Lung (tissue), 12 donors: ENCODE data around the gene PPP1R36. TPM values are rescaled to one million over a fixed set of nuclear protein-coding genes. Genes with fewer than 3 reads are reported as not detected.

Experiments used
- ATAC-seq: fragments of 200-7000 bp; cut with Tn5 transposase; one replicate; pipeline ENCODE4 v1.9.1; 2020; ENCODE audit warnings: moderate number of reproducible peaks; ENCODE audit not compliant: insufficient read depth, low FRiP score
- DNase-seq, 3 donors: peaks; one replicate each; pipeline ENCODE4 v3.0.0-alpha.2; 2013 to 2017
- H3K27ac ChIP-seq, 2 donors: one replicate each; pipeline ENCODE4 v1.5.1; 2013; ENCODE audit warnings: mild to moderate bottlenecking in 2 of 2, moderate library complexity in 2 of 2, control low read depth in 1 of 2, inconsistent platforms in 1 of 2, low read depth in 1 of 2, low read length in 1 of 2
- H3K27me3 ChIP-seq, 3 donors: one replicate each; pipeline ENCODE4 v1.5.1; 2013; ENCODE audit warnings: low read length in 2 of 3; ENCODE audit not compliant: control insufficient read depth in 3 of 3, insufficient read depth in 3 of 3
- H3K36me3 ChIP-seq, 4 donors: one replicate each; pipeline ENCODE4 v1.5.1; 2013; ENCODE audit warnings: low read length in 4 of 4, mild to moderate bottlenecking in 1 of 4, moderate library complexity in 1 of 4; ENCODE audit not compliant: control insufficient read depth in 4 of 4, insufficient read depth in 4 of 4
- H3K4me1 ChIP-seq, 5 donors: one replicate each; pipeline ENCODE4 v1.5.1; 2013; ENCODE audit warnings: low read length in 5 of 5, mild to moderate bottlenecking in 2 of 5, moderate library complexity in 1 of 5; ENCODE audit not compliant: control insufficient read depth in 5 of 5, insufficient read depth in 5 of 5
- H3K4me3 ChIP-seq: one replicate; pipeline ENCODE4 v1.5.1; 2013; ENCODE audit warnings: mild to moderate bottlenecking, control low read depth, moderate library complexity
- H3K9ac ChIP-seq, 2 donors: one replicate each; pipeline ENCODE4 v1.5.1; 2013; ENCODE audit warnings: low read length in 2 of 2, control low read depth in 1 of 2; ENCODE audit not compliant: insufficient read depth in 1 of 2
- H3K9me3 ChIP-seq, 4 donors: one replicate each; pipeline ENCODE4 v1.5.1; 2013; ENCODE audit warnings: low read length in 3 of 4, mild to moderate bottlenecking in 1 of 4, moderate library complexity in 1 of 4; ENCODE audit not compliant: control insufficient read depth in 4 of 4, insufficient read depth in 3 of 4
- WGBS, 2 donors: extraction: QIAGEN DNeasy Blood & Tissue Kit; methylation state at CpG; one replicate each; pipeline ENCODE4 v1.1.7; 2013; 5-methylcytosine and 5-hydroxymethylcytosine counted together
- polyA plus RNA-seq, 2 donors: library from polyadenylated mRNA; stranded (reverse); fragments of 200-250 nt; gene quantifications; one replicate each; pipeline ENCODE4 v1.2.1, GENCODE V29; 2013
- total RNA-seq, 2 donors: library from RNA; depleted of rRNA in 1 of 2; stranded (reverse); fragments of >200 nt in 1 of 2; gene quantifications; one replicate each; pipeline ENCODE4 v1.2.1, GENCODE V29; 2014 to 2021
- TF ChIP-seq, protein P1 (sequence below): IDR thresholded peaks from 2 replicates; pipeline ENCODE4 v1.5.1; 2012; ENCODE audit warnings: mild to moderate bottlenecking; ENCODE audit errors: control extremely low read depth, extremely low read depth
- donor health status: control.
- donor health status: control.
- donor health status: Bipolar disorder and iron deficiency.
- donor health status: healthy.
- donor health status: DM: yes; HTN: yes; CAD: no.

The PPP1R36 gene
- total and polyA plus RNA-seq, 4 donors: 1.2 to 3.1 (median 1.9) TPM

DNA sequence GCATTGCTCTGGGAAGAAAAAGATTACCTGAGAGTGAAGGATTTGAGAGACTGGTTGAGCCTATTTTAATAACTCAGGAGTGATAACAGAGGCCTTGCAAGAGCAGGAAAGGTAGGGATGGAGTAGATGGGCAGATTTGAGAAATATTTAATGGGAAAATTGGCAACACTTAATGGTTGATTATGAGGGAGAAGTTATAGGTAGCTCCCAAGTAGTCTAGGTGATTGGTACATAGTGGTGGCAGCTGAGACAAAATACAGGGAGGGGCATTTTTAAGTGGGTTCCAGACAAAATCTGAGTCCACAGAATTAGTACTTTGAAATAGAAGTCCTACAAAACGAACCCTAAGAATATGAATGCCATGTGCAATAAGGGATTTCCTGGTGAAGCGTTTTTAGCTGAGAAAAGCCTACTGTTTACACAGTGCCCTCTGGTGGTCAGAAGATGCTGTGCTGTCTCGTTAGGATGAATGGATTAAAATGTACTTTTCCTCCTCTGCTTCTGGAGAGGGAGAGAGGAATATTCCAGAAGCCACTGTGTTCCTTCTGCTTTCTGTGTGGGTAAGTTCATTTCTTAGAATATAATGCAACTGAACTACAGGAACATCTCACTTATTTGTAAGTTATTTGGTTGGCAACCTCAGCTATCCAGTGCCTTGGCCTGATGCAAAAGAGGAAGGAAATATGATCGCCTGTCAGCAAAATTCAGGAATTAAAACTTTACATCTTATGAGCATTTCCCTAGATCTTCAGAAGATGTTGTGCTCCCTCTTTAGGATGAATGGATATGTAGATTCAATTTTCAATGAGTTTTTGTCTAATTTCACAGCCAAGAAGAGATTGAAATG is 38.7 kb upstream of the PPP1R36 start:
- Histone ChIP-seq H3K27ac (no peak overlapping the region), H3K27me3 (no peaks in the 10 kb centered on the region), H3K4me1 (peaks cover 3 to 31% (median 22%) of the 10 kb centered on the region in 5 donors), H3K4me3 (no peak overlapping the region), H3K9ac (no peak overlapping the region), H3K36me3 (peaks cover 0 to 6% (median 0%) of the 10 kb centered on the region in 4 donors), H3K9me3 (no peaks in the 10 kb centered on the region)
- ATAC-seq: peak; percentile 63
- DNase-seq: peak; percentile 49 to 81 (median 78)
- 9 to 13% methylated on average over 4 of the region's 4 CpGs for WGBS, 2 donors
- TF ChIP-seq, protein P1, sequence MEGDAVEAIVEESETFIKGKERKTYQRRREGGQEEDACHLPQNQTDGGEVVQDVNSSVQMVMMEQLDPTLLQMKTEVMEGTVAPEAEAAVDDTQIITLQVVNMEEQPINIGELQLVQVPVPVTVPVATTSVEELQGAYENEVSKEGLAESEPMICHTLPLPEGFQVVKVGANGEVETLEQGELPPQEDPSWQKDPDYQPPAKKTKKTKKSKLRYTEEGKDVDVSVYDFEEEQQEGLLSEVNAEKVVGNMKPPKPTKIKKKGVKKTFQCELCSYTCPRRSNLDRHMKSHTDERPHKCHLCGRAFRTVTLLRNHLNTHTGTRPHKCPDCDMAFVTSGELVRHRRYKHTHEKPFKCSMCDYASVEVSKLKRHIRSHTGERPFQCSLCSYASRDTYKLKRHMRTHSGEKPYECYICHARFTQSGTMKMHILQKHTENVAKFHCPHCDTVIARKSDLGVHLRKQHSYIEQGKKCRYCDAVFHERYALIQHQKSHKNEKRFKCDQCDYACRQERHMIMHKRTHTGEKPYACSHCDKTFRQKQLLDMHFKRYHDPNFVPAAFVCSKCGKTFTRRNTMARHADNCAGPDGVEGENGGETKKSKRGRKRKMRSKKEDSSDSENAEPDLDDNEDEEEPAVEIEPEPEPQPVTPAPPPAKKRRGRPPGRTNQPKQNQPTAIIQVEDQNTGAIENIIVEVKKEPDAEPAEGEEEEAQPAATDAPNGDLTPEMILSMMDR: peak; percentile 84

DNA sequence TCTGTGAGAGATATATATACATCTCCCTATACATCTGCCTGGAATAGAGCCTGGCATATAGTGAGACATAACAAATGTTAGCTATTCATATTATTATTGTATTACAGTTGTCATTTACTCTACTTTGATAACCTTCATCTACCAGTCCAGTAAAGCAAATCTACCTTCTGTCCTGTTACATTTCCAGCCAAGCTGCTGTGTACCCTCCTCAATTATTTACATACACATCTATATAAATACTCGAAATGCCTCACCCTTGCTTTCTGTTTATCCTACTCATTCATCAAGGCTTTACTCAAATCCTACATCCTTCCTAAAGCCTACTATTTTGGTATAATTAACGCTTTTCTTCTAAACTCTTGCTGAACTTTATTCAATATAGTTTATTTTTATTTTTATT is 36.5 kb upstream of the PPP1R36 start:
- no peak overlapping the region for H3K27ac ChIP-seq
- WGBS, 2 donors: 81 to 87% methylated on average over 2 of the region's 2 CpGs

DNA sequence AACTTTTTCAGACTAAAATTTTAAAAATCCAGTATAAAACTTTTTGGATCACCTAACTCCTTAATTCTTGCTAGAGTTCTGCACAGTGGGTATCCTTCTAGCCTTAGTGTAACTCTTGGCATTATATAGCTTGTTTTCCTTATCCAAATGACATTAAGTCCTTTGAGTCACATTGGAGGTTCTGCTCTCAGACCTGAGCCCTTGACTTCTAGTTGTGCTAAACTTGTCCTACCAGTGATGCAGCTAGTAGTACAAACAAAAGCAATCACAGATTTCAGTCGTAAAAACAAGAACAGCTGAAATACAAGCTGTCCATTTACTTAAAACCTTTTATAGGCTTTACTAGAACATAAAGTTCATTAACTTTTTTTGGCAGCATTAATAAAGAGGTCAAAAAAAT is 34.7 kb upstream of the PPP1R36 start:
- TF ChIP-seq, protein P1: no peak
- H3K27me3 ChIP-seq: no peaks in the 10 kb centered on the region
- H3K4me3 ChIP-seq: no peak overlapping the region
- 51 to 74% methylated on average over 1 of the region's 1 CpG for WGBS, 2 donors
- H3K9me3 ChIP-seq: no peaks in the 10 kb centered on the region
- peaks cover 0 to 2% (median 0%) of the 10 kb centered on the region in 4 donors for H3K36me3 ChIP-seq
- peaks cover 0 to 19% (median 0%) of the 10 kb centered on the region in 5 donors for H3K4me1 ChIP-seq
- DNase-seq (peak in 1 of 3 donors; percentile 27), ATAC-seq (no peak)
- no peak overlapping the region for H3K9ac ChIP-seq
- no peak overlapping the region for H3K27ac ChIP-seq

More for the DNA sequence above, 36.5 kb upstream of the PPP1R36 start:
- H3K36me3 ChIP-seq: peaks cover 0 to 2% (median 0%) of the 10 kb centered on the region in 4 donors
- TF ChIP-seq, protein P1: no peak
- H3K4me1 ChIP-seq: peaks cover 0 to 21% (median 3%) of the 10 kb centered on the region in 5 donors
- DNase-seq: no peak
- H3K4me3 ChIP-seq: no peak overlapping the region
- no peaks in the 10 kb centered on the region for H3K9me3 ChIP-seq
- H3K9ac ChIP-seq: no peak overlapping the region
- ATAC-seq: no peak
- H3K27me3 ChIP-seq: no peaks in the 10 kb centered on the region
